GM19240 (cell line): ENCODE data around the gene EMCN.

Source experiments
- DNase-seq: peaks from one replicate; pipeline ENCODE4 v3.0.0; 2011; ENCODE audit warnings: low spot score; ENCODE audit not compliant: insufficient read length

The EMCN gene

DNA sequence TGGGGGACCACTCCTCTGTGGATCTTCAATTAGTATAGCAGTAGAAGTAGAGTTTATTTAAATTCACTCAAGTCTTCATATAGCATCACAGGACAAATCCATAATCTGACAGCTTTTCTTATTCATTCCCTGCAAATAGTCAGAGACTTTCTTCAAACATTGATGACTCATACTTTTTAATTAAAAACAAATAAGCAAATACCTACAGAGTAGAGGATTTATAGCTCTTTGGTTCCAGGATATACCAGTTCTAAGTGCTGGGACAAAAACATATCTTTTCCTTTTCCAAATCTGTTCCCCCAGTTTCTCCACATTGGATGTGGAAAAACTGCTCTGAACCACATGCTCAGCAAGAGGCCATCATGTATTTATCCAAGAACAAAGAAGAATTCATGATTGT lies 24.1 kb downstream of the EMCN start:
- DNase-seq = no peak

GRCh38 chr4:100492129-100492528 lies 25.7 kb downstream of the EMCN start:
- no peak for DNase-seq

DNA sequence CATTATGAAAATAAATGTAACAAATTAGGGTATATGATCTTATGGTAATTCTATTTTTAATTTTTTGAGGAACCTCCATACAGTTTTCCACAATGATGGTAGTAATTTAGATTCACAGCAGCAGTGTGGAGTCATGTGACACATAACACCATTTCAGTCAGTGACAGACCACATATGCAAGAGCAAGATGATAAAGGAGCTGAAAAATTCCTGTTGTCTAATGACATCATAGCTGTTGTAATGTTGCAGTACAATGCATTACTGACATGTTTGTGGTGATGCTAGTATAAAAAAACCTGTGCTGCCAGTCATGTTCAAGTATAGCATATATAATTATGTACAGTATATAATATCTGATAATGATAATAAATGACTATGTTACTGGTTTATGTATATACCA lies 28.5 kb downstream of the EMCN start:
- DNase-seq = no peak

GRCh38 chr4:100486496-100486895 lies 31.3 kb downstream of the EMCN start:
- DNase-seq = no peak

DNA sequence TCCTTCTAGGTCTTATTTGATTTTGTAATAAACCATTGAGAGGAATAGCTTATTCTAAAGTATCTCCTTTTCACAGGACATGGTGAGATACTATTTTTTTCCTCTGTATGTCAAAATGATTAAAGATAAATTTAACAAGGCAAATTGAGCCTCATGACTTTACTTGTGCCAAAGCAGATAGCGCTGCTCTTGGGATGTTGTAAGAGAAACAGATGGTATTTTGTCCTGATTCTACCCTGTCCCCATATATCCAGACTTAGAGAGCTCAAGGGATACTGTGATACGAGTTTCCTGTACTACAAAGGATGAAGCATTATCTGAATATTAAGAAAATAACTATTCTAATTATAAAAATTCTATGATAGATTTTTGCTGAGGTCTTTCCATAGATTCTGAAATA lies 34.0 kb downstream of the EMCN start:
- DNase-seq = no peak

DNA sequence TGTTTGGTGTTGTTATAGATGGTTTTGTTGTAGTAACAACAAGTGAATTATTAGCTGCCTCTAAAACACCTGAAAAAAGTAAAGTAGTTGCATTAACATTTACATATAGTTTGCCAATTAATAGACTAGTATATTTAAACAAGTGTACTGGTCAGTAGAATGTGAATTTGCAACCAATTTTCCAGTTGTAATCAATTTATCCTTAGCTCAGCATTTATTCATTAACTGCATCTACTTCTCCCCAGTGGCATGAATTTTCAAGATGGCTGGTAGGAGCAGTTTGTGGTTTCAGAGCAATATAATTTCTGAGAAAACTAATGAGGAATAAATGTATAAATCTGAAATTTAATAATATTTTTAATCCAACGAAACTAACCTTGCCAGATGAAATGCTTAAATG lies 37.9 kb downstream of the EMCN start:
- DNase-seq = no peak

DNA sequence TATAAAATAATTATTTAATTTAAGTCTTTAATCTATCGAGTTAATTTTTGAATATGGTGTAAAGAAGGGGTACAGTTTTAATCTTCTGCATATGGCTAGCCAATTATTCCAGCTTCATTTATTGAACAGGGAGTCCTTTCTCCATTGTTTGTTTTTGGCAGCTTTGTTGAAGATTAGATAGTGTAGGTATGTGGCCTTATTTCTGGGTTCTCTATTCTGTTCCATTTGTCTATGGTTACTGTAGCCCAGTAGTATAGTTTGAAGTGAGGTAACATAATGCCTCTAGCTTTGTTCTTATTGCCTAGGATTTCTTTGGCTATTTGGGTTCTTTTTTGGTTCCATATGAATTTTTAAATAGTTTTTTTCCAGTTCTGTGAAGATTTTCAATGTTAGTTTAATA lies 48.3 kb downstream of the EMCN start:
- DNase-seq = no peak

GRCh38 chr4:100466501-100466900 lies 51.3 kb downstream of the EMCN start:
- DNase-seq = no peak

DNA sequence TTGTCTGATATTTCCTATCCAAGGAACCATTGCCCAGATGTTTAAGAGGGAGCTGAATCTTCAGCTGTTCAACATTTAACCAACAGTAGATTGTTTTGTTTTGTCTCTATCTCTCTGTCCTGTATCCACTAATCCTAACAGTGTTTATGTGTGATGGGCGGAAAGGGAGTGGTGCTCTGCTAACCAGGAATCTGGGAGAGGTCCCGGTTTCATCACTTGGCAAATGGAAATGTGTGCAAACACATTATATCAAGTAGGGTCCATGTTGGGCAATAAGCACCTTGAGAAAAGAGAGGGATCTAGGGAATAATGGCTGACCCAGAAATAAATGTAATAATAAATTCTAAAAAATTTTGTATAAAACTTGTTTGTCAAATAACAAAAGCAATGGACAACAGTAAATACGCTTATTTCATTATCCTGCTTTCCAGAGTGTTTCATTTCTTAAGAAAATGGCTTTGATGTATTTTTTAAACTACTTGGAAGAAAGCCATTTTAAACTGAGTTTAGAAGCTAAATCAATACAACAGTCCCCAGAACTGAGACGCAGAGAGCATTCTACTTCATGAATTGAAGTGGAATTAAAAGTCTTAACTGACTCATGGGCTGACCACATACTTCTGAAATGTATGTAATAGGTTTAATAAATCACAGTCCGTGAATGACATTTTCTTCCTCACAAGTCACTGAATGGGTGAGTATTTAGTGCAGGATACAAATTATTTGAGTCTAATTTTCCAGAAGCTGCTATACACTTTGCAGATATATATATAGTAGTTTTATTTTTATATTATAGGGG lies 55.8 kb downstream of the EMCN start:
- no peak for DNase-seq

DNA sequence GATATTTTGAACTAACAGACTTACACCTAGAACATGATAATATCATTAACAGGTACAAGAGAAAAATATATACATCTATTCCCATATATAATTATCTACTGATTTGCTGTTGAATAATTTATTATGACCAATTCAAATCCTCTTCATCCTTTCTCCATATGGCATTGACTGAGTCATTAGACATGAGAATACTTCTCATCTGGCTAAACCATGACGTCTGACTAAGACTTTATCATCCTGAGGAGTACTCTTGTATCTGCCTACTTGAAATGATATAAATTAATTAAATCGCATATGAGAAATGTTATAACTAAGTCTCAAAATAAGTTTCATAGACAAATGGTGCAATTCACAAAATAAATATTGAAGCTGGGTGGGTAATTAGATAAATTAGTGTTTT lies 67.4 kb downstream of the EMCN start:
- no peak for DNase-seq

GRCh38 chr4:100431416-100431815 lies 86.4 kb downstream of the EMCN start:
- DNase-seq = no peak

- no peak for DNase-seq
Observed at GRCh38 chr4:100430451-100430850, 87.4 kb downstream of the EMCN start.

- DNase-seq = no peak
Observed at GRCh38 chr4:100429616-100430015, 88.2 kb downstream of the EMCN start.

DNA sequence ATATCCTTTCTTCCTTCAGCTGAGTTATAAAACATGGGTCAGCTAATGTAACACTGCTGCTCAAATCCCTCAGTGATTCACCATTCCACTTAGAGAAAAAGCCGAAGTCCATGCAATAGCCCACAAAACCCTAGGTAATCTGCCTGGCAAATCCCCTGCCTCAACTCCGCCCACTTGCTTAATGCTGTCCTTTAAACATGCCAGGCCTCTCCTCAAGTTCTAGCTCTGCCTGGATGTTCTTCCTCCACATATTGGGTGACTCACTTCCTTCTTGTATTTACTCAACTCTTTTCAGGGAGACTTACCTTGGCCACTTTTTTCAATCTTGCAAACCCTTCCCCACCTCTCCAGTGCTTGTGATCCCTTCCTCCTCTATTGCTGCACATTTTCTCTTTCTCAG lies 89.8 kb downstream of the EMCN start:
- DNase-seq = no peak

DNA sequence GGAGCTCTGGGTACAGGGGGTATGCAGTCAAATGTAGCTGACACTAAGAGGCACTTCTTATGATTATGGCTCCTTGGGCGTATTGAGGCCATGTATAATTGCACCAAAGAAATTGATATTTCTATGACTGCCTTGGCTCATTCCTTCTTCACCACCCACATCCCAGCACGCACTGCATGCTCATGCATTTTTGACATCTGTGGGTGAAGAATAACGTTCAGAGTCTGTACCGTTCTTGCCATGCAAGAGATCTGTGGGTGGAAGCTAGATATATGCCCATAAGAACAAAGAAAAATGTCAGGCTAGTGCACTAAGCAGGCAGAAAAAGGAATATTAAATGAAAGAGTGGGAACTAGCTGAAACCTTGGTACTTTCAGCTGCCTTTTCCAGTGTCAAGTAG lies 93.4 kb downstream of the EMCN start:
- DNase-seq = no peak

GRCh38 chr4:100422894-100423293 lies 94.9 kb downstream of the EMCN start:
- DNase-seq = no peak

DNA sequence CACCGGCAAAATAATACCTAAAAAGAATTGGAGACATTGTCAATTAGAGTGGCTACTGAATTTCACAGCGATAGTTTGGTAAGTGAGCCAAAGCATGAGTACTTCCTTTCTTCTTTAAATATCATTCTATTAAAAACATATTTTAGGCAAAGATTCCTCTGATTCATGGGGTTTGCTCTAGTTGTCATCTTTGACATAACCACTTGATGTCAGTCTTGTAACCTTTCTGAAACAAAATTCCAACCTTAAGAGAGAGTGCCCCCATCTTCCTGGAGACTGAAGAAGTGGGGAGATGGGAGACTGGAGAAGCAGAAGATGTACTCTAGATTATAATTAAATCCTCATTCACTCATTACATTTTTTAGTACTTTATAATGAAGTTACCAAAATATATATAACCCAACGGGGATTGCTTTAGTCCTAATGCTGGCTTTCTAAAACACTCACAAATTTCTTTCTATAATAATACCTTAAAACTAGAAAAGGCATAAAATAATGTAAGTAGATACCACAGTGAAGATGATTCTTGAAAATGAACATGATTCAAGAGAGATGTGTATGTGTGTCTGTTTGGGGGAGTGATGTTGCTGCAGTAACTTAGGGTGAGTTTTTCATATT lies 96.4 kb downstream of the EMCN start:
- no peak for DNase-seq

DNA sequence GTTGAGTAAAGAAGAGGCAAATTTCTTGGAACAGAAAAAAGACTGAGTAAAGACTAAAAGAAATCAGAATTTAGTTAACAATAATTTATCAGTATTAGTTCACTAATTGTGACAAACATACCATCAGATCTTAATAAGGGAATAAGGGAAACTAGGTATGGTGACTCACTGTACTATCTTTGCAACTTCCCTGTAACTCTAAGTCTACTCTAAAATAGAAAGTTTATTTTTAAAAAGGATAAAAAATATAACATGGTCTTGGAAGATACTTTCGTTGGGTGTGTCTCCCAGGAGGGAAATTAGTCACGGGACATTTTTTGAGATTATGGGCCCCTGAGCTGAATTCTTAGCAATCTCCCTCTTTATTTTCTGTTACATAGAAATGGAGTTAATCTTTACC lies 97.3 kb downstream of the EMCN start:
- no peak for DNase-seq

DNA sequence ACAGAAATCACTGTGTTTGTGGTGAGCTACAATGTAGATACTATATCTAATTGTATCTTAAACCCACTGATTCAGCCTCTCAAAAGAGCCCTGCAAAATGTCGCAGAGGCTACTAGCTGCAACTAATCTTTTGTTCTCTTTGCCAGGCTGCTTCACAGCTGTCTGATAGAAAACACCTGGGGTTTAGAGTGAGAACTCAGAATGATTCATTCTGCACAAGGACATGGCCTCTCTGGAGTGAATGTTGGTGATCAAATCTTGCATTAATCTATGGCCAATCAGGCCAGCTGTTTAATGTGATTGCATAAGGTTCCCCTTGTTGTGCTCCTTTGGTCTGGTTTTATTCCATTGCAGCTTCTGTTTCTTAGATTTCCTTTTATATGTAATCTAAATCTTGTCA lies 100.3 kb downstream of the EMCN start:
- no peak for DNase-seq

DNA sequence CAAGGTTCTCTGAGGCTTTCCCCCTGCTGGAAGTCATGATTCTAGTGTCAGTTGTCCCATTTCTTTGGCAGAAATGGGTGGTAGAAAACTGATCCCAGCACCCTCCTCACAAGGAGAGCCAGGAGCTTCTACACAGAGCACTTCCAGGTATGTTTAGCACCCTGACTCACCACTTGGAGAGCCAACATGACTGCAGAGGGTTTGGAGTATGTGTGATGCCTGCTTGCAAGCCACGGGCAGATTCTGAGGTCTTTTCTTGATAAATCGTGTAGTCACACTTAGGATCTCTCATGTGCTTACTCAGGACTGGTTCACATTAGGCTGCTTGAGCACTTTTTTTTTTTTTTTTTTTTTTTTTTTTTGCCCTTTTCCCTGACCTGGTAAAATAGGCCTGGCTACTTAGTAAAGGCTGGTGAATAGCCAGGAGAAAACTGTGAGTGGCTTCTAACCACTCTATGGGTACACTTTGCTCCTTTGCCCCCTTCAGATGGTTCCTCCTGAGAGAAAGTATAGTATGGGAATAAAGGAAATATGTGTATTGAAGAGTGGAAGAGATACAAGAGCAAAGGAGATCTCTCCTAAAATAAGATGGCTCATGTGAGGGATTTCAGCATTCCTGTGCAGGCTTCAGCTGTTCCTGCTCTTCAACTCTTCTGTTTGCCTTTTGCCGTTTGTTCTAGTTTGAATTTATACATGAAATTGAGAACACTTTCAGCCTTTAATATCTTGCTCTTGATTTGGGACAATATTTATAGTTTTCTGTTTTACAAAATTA lies 103.6 kb downstream of the EMCN start:
- no peak for DNase-seq

DNA sequence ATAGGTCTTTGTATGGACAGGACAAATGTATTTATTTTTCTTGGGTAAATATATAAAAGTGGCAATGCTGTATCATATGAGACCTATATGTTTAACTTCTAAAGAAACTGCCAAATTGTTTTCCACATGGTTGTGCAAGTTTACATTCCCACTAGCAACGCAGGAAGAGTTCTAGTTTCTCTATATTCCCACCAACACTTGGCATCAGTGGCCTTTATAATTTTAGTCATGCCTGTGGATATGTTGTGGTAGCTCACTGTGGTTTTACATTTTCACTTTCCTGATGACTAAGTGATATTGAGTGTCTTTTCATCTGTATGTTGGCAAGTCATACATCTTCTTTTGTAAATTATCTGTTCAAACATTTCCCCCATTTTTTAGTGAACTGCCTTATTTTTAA lies 126.0 kb downstream of the EMCN start:
- no peak for DNase-seq

- DNase-seq = no peak
Observed at GRCh38 chr4:100391086-100391485, 126.7 kb downstream of the EMCN start.

GRCh38 chr4:100386270-100386669 lies 131.6 kb downstream of the EMCN start:
- DNase-seq = no peak
